ENCODE data around the gene NUDT14.

Gene NUDT14

GRCh38 chr14:105139831-105140239, 41.3 kb downstream of the NUDT14 start:
- Histone ChIP-seq H3K9me3 (ENCODE audit: insufficient read depth, low read length, severe bottlenecking) (peaks cover 10% of the 10 kb centered on the region), H3K4me1 (ENCODE audit: insufficient read depth, low read length) (no peaks in the 10 kb centered on the region), H3K4me2 (ENCODE audit: insufficient read depth, low read length) (no peak overlapping the region), H3K4me3 (ENCODE audit: low read depth in 1 of 2, low read length in 2 of 2) (no peak overlapping the region), H3K36me3 (ENCODE audit: insufficient read depth, low read length) (no peaks in the 10 kb centered on the region), H4K20me1 (ENCODE audit: insufficient read depth, low read length) (no peaks in the 10 kb centered on the region), H2AFZ (ENCODE audit: low read depth, low read length) (no peak overlapping the region), H3K79me2 (ENCODE audit: insufficient read depth, low read length) (no peaks in the 10 kb centered on the region), H3K27me3 (ENCODE audit: insufficient read depth, low read length, poor library complexity) (no peaks in the 10 kb centered on the region), H3K9ac (ENCODE audit: low read depth, low read length) (no peak overlapping the region), H3K27ac (ENCODE audit: low read length) (no peak overlapping the region)
- TF ChIP-seq CTCF (IDR thresholded peaks at IDR 0.05; ENCODE audit: borderline replicate concordance, extremely low read depth, low read length, poor library complexity, severe bottlenecking) (no peak), EZH2 (IDR thresholded peaks at IDR 0.05; ENCODE audit: borderline replicate concordance, low read depth, low read length, severe bottlenecking) (no peak)
- DNase-seq (no peak), ATAC-seq (ENCODE audit: insufficient read depth, low read depth) (no peak)

GRCh38 chr14:105139212-105139825, 41.8 kb downstream of the NUDT14 start:
- ATAC-seq (ENCODE audit: insufficient read depth, low read depth) (no peak), DNase-seq (no peak)
- no peak overlapping the region for H3K4me2 ChIP-seq (ENCODE audit: insufficient read depth, low read length)
- no peaks in the 10 kb centered on the region for H3K4me1 ChIP-seq (ENCODE audit: insufficient read depth, low read length)
- H4K20me1 ChIP-seq (ENCODE audit: insufficient read depth, low read length): no peaks in the 10 kb centered on the region
- no peak for TF ChIP-seq EZH2 (IDR thresholded peaks at IDR 0.05; ENCODE audit: borderline replicate concordance, low read depth, low read length, severe bottlenecking)
- no peak for TF ChIP-seq CTCF (IDR thresholded peaks at IDR 0.05; ENCODE audit: borderline replicate concordance, extremely low read depth, low read length, poor library complexity, severe bottlenecking)
- no peak overlapping the region for H2AFZ ChIP-seq (ENCODE audit: low read depth, low read length)
- H3K9ac ChIP-seq (ENCODE audit: low read depth, low read length): no peak overlapping the region
- no peaks in the 10 kb centered on the region for H3K27me3 ChIP-seq (ENCODE audit: insufficient read depth, low read length, poor library complexity)
- H3K9me3 ChIP-seq (ENCODE audit: insufficient read depth, low read length, severe bottlenecking): peaks cover 10% of the 10 kb centered on the region
- no peaks in the 10 kb centered on the region for H3K36me3 ChIP-seq (ENCODE audit: insufficient read depth, low read length)
- H3K4me3 ChIP-seq (ENCODE audit: low read depth in 1 of 2, low read length in 2 of 2): no peak overlapping the region
- no peak overlapping the region for H3K27ac ChIP-seq (ENCODE audit: low read length)
- H3K79me2 ChIP-seq (ENCODE audit: insufficient read depth, low read length): no peaks in the 10 kb centered on the region

GRCh38 chr14:105138551-105139111, 42.5 kb downstream of the NUDT14 start:
- Histone ChIP-seq H3K36me3 (ENCODE audit: insufficient read depth, low read length) (no peaks in the 10 kb centered on the region), H3K9me3 (ENCODE audit: insufficient read depth, low read length, severe bottlenecking) (peaks cover 10% of the 10 kb centered on the region), H4K20me1 (ENCODE audit: insufficient read depth, low read length) (no peaks in the 10 kb centered on the region), H3K4me3 (ENCODE audit: low read depth in 1 of 2, low read length in 2 of 2) (no peak overlapping the region), H3K4me1 (ENCODE audit: insufficient read depth, low read length) (no peaks in the 10 kb centered on the region), H3K27me3 (ENCODE audit: insufficient read depth, low read length, poor library complexity) (no peaks in the 10 kb centered on the region), H3K4me2 (ENCODE audit: insufficient read depth, low read length) (no peak overlapping the region), H3K27ac (ENCODE audit: low read length) (no peak overlapping the region), H3K9ac (ENCODE audit: low read depth, low read length) (no peak overlapping the region), H3K79me2 (ENCODE audit: insufficient read depth, low read length) (no peaks in the 10 kb centered on the region), H2AFZ (ENCODE audit: low read depth, low read length) (no peak overlapping the region)
- no peak for TF ChIP-seq CTCF (IDR thresholded peaks at IDR 0.05; ENCODE audit: borderline replicate concordance, extremely low read depth, low read length, poor library complexity, severe bottlenecking)
- no peak for TF ChIP-seq EZH2 (IDR thresholded peaks at IDR 0.05; ENCODE audit: borderline replicate concordance, low read depth, low read length, severe bottlenecking)
- DNase-seq: no peak
- ATAC-seq (ENCODE audit: insufficient read depth, low read depth): no peak
